Endothelial cell of umbilical vein (primary cell): ENCODE results near the gene SETBP1. TPM values are rescaled to one million over a fixed set of nuclear protein-coding genes. Genes with fewer than 3 reads are reported as not detected.

ENCODE experiments used
- BruUV-seq: library from RNA; stranded (reverse); fragments of 400-500 nt; replicated peaks from 2 replicates; lab custom pipeline; 2021; lab: Mats Ljungman, UMichigan
- CTCF ChIA-PET: fragments of 300-600, 350-600 bp; sonication (Branson Sonifier 250); formaldehyde crosslinking; loops from one replicate; lab custom pipeline; 2021; ENCODE audit warnings: antibody characterized with exemption, inconsistent platforms; lab: Charles Lee
- POLR2A ChIA-PET: fragments of 300-600, 350-600 bp; sonication (Branson Sonifier 250); formaldehyde crosslinking; loops from one replicate; lab custom pipeline; 2021; ENCODE audit warnings: antibody characterized with exemption, inconsistent platforms; lab: Charles Lee
- DNase-seq: peaks from one replicate; pipeline ENCODE4 v3.0.0-alpha.2; 2011; ENCODE audit warnings: low read depth, low spot score
- FAIRE-seq: peaks from 2 replicates; lab custom pipeline; 2011; peaks lifted over from hg19 to GRCh38; lab: Jason Lieb, UNC
- H2AFZ ChIP-seq: 2 replicates; pipeline ENCODE4 v1.6.0; 2012; ENCODE audit warnings: low read depth, low read length, control low read depth, inconsistent platforms
- H3K27ac ChIP-seq: 2 replicates; pipeline ENCODE4 v1.5.1; 2011; ENCODE audit warnings: low read depth, mild to moderate bottlenecking, control low read depth, low read length, moderate library complexity; ENCODE audit not compliant: insufficient read depth
- H3K27me3 ChIP-seq, 2 experiments: 2 replicates each; pipeline versions ENCODE4 v1.6.0 to v1.6.1; 2011; ENCODE audit warnings: low read length in 2 of 2, mixed read lengths in 1 of 2; ENCODE audit not compliant: control insufficient read depth in 2 of 2, insufficient read depth in 2 of 2
- H3K36me3 ChIP-seq, 2 experiments: 2 replicates in 1 of 2; 3 replicates in 1 of 2; pipeline ENCODE4 v1.5.1; 2011; ENCODE audit warnings: low read length in 2 of 2, mild to moderate bottlenecking in 1 of 2, moderate library complexity in 1 of 2; ENCODE audit not compliant: control insufficient read depth in 2 of 2, insufficient read depth in 2 of 2; ENCODE audit errors: extremely low read depth in 1 of 2
- H3K4me1 ChIP-seq: 3 replicates; pipeline ENCODE4 v1.5.1; 2011; ENCODE audit warnings: mild to moderate bottlenecking, low read length; ENCODE audit not compliant: control insufficient read depth, insufficient read depth; ENCODE audit errors: extremely low read depth
- H3K4me2 ChIP-seq: 2 replicates; pipeline ENCODE4 v1.6.1; 2011; ENCODE audit warnings: low read length, control low read depth, mixed read lengths; ENCODE audit not compliant: insufficient read depth
- H3K4me3 ChIP-seq, 3 experiments: fragments of 200-600 bp in 1 of 3; sonication (generic), shearing (Covaris generic) in 1 of 3; replicated peaks in 1 of 3; 2 replicates each; pipeline ENCODE4 v1.5.1; 2011 to 2016; ENCODE audit warnings: control low read depth in 3 of 3, low read length in 3 of 3, mild to moderate bottlenecking in 2 of 3, inconsistent platforms in 1 of 3, low read depth in 1 of 3, moderate library complexity in 1 of 3; ENCODE audit not compliant: insufficient read depth in 1 of 3
- H3K79me2 ChIP-seq: 2 replicates; pipeline ENCODE4 v1.6.0; 2012; ENCODE audit warnings: low read length, inconsistent platforms; ENCODE audit not compliant: control insufficient read depth, insufficient read depth
- H3K9ac ChIP-seq: replicated peaks from 2 replicates; pipeline ENCODE3; 2011; ENCODE audit warnings: low read length, control low read depth; ENCODE audit not compliant: insufficient read depth; ENCODE audit errors: extremely low read depth
- H3K9me1 ChIP-seq: replicated peaks from 3 replicates; pipeline ENCODE4 v1.6.0; 2011; ENCODE audit warnings: mild to moderate bottlenecking, low read length; ENCODE audit not compliant: control insufficient read depth, insufficient read depth; ENCODE audit errors: extremely low read depth
- H3K9me3 ChIP-seq: replicated peaks from 2 replicates; pipeline ENCODE4 v1.5.1; 2012; ENCODE audit warnings: low read length, inconsistent platforms; ENCODE audit not compliant: control insufficient read depth, insufficient read depth
- H4K20me1 ChIP-seq: replicated peaks from 2 replicates; pipeline ENCODE3; 2011; ENCODE audit warnings: mild to moderate bottlenecking, low read length; ENCODE audit not compliant: control insufficient read depth, insufficient read depth; ENCODE audit errors: extremely low read depth
- EZH2 ChIP-seq: IDR thresholded peaks from 2 replicates; pipeline ENCODE4 v1.6.1; 2012; ENCODE audit warnings: borderline replicate concordance, low read depth, mild to moderate bottlenecking, moderate library complexity, low read length, inconsistent platforms; ENCODE audit not compliant: severe bottlenecking
- FOS ChIP-seq: IDR thresholded peaks from 2 replicates; pipeline ENCODE4 v1.6.1; 2011; ENCODE audit warnings: mild to moderate bottlenecking, low read length, moderate library complexity, borderline replicate concordance; ENCODE audit not compliant: insufficient read depth
- GATA2 ChIP-seq: IDR thresholded peaks from 2 replicates; pipeline ENCODE4 v1.7.0; 2011; ENCODE audit warnings: low read depth, mild to moderate bottlenecking, moderate library complexity, mixed read lengths, low read length; ENCODE audit not compliant: insufficient read length, insufficient read depth
- JUN ChIP-seq: IDR thresholded peaks from 2 replicates; pipeline ENCODE4 v1.6.1; 2011; ENCODE audit warnings: borderline replicate concordance, low read depth; ENCODE audit not compliant: insufficient read length, insufficient read depth
- MAX ChIP-seq: IDR thresholded peaks from 2 replicates; pipeline ENCODE4 v1.6.1; 2011; ENCODE audit not compliant: insufficient read depth, insufficient read length
- MYC ChIP-seq: IDR thresholded peaks from one replicate; pipeline ENCODE4 v1.6.1; 2011; ENCODE audit warnings: mild to moderate bottlenecking, low read depth, low read length
- POLR2A ChIP-seq: IDR thresholded peaks from 2 replicates; pipeline ENCODE4 v1.6.1; 2012; ENCODE audit warnings: low read depth, mild to moderate bottlenecking, control low read depth, low read length
- POLR2AphosphoS5 ChIP-seq: IDR thresholded peaks from 2 replicates; pipeline ENCODE4 v1.6.1; 2012; ENCODE audit warnings: low read depth, mild to moderate bottlenecking, control low read depth, low read length, moderate library complexity; ENCODE audit not compliant: insufficient read depth
- dilution Hi-C: fragments of 300-500 bp; cut with MboI; formaldehyde crosslinking; loops from one replicate; pipeline ENCODE4 v1.15.0; 2019; ENCODE audit warnings: low sequenced_read_pairs; ENCODE audit not compliant: extremely low pct_ligation_motif_present
- intact Hi-C: fragments of 100-400 bp; cut with micrococcal nuclease; formaldehyde crosslinking; loops from one replicate; pipeline ENCODE4 v1.10.0; 2022
- polyA plus RNA-seq, 4 experiments: library from polyadenylated mRNA; depleted of rRNA in 3 of 4; stranded (reverse) in 3 of 4; unstranded in 1 of 4; fragments of >200 nt; gene quantifications; 2 replicates each; pipeline versions ENCODE4 v1.2.1 to v1.2.3, GENCODE V29; 2011 to 2012; ENCODE audit warnings: missing spikeins in 1 of 4
- total RNA-seq: library from RNA; stranded (reverse); gene quantifications from 2 replicates; pipeline ENCODE4 v1.2.3, GENCODE V29; 2021
- TF ChIP-seq, protein P1 (sequence below), 2 donors: IDR thresholded peaks; 1 replicate in 1 of 2; 2 replicates in 1 of 2; pipeline ENCODE4 v1.5.1; 2011; ENCODE audit warnings: low read length in 2 of 2, mild to moderate bottlenecking in 2 of 2, moderate library complexity in 2 of 2, control low read depth in 1 of 2, inconsistent platforms in 1 of 2, low read depth in 1 of 2; ENCODE audit not compliant: insufficient read depth in 1 of 2; ENCODE audit errors: extremely low read depth in 1 of 2

The SETBP1 gene
- total and polyA plus RNA-seq, 2 donors (not counting 3 experiments of a cell fraction or from before 2014, with no cell fraction given) = 0.76 to 3.1 TPM

DNA sequence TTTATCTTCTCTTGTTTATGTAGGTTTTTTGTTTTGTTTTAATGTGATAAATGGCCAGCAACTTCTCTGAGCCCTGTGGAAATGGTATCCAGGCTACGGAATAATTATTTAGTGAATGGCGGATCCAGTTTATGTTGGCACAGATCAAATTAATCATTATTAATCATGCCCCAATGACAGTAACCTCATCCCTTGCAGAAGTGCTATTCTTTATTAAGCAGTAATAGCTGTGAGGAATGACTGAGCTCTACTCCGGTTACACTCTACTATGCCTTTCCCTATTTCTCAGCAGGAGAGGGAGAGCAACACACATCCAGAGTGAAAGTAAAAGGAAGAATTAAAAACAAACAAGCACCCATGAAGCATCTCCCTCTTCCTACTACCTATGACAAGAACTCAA, 84.8 kb downstream of the SETBP1 start:
- FAIRE-seq (no peak), DNase-seq (no peak)
- H3K4me1 ChIP-seq = no peaks in the 10 kb centered on the region
- POLR2A ChIA-PET = no interaction called here
- no peaks in the 10 kb centered on the region for H3K79me2 ChIP-seq
- no peaks in the 10 kb centered on the region for H3K27me3 ChIP-seq
- no peak overlapping the region for H2AFZ ChIP-seq
- intact Hi-C loops (no loop called here), dilution Hi-C loops (no loop called here)
- H3K9ac ChIP-seq = no peak overlapping the region
- H3K36me3 ChIP-seq = no peaks in the 10 kb centered on the region
- no TSS peak for BruUV-seq
- no peaks in the 10 kb centered on the region for H3K9me1 ChIP-seq
- no peak overlapping the region for H3K27ac ChIP-seq
- H3K9me3 ChIP-seq = no peaks in the 10 kb centered on the region
- H3K4me2 ChIP-seq = no peak overlapping the region
- no peak for TF ChIP-seq FOS
- no peak overlapping the region for H3K4me3 ChIP-seq
- CTCF ChIA-PET = no interaction called here
- no peaks in the 10 kb centered on the region for H4K20me1 ChIP-seq

GRCh38 chr18:44766450-44766849, 85.8 kb downstream of the SETBP1 start:
- POLR2A ChIA-PET = no interaction called here
- H3K4me2 ChIP-seq = no peak overlapping the region
- no peak overlapping the region for H3K9ac ChIP-seq
- DNase-seq = no peak
- intact Hi-C loops (no loop called here), dilution Hi-C loops (no loop called here)
- H4K20me1 ChIP-seq = no peaks in the 10 kb centered on the region
- no peak overlapping the region for H2AFZ ChIP-seq
- H3K36me3 ChIP-seq = no peaks in the 10 kb centered on the region
- TF ChIP-seq GATA2 = no peak
- TF ChIP-seq MAX = no peak
- no peak for TF ChIP-seq EZH2
- no peak for TF ChIP-seq JUN
- TF ChIP-seq MYC = no peak
- TF ChIP-seq, protein P1, sequence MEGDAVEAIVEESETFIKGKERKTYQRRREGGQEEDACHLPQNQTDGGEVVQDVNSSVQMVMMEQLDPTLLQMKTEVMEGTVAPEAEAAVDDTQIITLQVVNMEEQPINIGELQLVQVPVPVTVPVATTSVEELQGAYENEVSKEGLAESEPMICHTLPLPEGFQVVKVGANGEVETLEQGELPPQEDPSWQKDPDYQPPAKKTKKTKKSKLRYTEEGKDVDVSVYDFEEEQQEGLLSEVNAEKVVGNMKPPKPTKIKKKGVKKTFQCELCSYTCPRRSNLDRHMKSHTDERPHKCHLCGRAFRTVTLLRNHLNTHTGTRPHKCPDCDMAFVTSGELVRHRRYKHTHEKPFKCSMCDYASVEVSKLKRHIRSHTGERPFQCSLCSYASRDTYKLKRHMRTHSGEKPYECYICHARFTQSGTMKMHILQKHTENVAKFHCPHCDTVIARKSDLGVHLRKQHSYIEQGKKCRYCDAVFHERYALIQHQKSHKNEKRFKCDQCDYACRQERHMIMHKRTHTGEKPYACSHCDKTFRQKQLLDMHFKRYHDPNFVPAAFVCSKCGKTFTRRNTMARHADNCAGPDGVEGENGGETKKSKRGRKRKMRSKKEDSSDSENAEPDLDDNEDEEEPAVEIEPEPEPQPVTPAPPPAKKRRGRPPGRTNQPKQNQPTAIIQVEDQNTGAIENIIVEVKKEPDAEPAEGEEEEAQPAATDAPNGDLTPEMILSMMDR (IDR thresholded peaks at IDR 0.05; ENCODE audit: extremely low read depth in 1 of 2, insufficient read depth in 1 of 2, low read depth in 1 of 2, low read length in 2 of 2) = no peak
- no peak for TF ChIP-seq POLR2AphosphoS5
- no peak for TF ChIP-seq POLR2A
- TF ChIP-seq FOS = no peak
- H3K79me2 ChIP-seq = no peaks in the 10 kb centered on the region
- FAIRE-seq = no peak
- no peaks in the 10 kb centered on the region for H3K27me3 ChIP-seq
- H3K9me1 ChIP-seq = no peaks in the 10 kb centered on the region
- H3K27ac ChIP-seq = no peak overlapping the region
- H3K9me3 ChIP-seq = no peaks in the 10 kb centered on the region
- no peak overlapping the region for H3K4me3 ChIP-seq
- CTCF ChIA-PET = no interaction called here
- H3K4me1 ChIP-seq = no peaks in the 10 kb centered on the region
- no TSS peak for BruUV-seq
